Stimulated activated CD4-positive, alpha-beta T cell treated with anti-CD3 and anti-CD28 coated beads, Interleukin-15, amount 100 ng/mL, for 24 hours (primary cell): Measurements from ENCODE around the gene TARDBP.
"Not testable (repeated sequence)": the region's sequence is repeated elsewhere in the genome, so short reads cannot be mapped to it uniquely, and the experiment has no call there.

Source experiments
- DNase-seq: peaks from one replicate; pipeline ENCODE4 v3.0.0-alpha.2; 2020

TARDBP gene

DNA sequence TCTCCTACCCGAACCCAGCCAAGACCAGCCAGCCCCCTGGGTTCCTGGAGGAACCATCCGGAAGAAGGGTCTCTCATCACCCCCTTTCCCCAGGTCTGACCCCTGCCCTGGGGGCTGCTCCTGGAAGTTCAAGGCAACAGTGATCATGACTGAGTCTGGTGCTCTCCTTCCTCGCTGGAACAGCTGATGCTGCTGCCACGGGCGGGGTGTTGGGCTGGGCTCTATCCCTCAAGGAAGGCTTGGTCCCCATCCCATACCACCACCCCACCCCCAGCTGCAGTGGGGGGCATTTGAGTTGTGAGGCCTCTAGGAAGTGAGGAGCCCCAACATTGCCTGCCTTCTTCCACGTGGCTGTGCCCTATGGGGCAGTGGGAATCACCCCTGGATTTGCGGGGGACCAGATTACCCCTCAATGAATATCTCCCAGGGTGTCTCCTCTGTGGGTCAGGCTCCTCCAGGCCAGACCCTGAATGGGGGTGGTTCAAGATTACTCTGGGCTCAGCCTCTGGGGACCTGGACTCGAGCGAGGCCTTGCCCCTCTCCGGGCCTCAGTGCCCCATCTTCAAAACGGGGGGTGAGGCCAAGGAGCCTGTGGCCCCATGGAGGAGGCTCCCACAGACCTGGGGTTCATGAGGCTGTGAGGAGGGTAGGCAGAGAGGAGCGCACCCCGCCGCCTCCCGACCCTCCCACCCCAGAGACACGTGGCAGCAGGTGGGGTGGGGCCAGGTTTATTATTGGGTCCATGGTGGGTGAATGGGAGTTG is 31.8 kb downstream of the TARDBP start:
- DNase-seq = no peak

DNA sequence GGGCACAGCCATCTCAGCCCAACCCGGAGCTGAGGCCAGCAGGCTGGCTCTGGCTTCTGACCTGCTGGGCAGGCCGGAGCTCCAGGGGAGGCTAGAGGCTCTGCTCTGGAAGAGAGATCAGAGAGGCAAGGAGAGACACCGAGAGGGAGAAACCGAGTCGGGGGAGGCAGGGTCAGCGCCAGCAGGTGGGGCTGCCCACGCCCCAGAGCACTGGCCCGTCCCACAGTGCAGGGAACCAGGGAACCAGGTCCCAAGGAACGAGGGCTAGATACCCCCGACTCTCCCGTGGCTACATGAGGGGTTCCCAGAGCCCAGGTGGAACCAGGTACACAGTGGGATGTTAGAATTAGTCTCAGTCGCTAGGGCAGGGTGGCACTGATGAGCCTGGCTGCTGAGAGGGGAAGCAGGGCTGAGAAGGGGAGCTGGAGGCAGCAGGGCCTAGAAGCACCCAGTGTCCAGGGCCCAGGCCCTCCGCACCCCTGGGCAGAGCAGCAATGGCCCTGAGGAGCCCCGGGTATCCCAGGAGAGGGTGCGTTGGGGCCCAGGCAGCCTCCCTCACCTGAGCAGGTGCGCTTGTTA is 32.5 kb downstream of the TARDBP start:
- no peak for DNase-seq

DNA sequence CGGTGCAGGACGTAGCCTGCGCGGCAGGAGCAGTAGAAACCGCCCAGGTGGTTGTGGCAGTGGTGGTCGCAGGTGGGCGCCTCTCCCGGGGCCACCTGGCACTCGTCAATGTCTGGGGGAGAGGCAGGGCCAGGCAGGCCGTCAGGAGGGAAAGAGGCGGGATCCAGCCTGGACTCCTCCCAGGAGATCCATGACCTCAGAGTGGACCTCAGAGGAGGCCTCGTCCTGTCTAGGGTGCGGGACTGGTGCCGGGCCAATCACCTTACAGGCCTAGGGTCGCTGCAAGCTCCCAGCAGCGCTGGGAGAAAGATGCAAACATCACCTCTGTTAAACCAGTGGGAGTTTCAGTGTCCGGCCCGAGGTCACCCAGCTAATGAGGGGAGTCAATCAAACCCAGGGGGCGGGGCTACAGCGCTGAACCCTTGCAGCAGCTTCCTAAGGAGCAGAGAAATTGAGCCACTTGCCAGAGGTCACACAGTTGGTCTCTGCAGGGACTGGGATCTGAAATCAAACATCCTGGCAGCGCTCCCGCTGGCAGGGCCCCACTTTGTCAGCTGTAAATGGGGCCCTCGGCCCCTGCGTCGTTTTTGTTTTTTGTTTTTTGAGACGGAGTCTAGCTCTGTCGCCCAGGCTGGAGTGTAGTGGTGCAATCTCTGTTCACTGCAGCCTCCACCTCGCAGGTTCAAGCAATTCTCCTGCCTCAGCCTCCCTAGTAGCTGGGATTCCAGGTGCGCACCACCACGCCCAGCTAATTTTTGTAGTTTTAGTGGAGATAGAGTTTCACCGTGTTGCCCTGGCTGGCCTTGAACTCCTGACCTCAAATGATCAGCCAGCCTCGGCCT is 33.2 kb downstream of the TARDBP start:
- no peak for DNase-seq

DNA sequence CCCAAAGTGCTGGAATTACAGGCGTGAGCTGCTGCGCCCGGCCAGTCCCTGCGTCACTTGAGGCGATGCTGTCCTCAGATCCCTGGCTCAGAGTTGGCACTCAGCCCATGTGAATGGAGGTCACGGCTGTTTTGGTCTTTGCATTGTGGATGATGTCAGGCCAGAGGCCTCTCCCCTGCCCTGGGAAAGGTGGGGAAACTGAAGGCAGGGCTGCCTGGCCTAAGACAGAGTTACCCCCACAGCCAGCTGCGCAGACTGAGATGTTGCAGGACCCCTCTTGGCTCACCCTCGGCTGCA is 33.8 kb downstream of the TARDBP start:
- no peak for DNase-seq

DNA sequence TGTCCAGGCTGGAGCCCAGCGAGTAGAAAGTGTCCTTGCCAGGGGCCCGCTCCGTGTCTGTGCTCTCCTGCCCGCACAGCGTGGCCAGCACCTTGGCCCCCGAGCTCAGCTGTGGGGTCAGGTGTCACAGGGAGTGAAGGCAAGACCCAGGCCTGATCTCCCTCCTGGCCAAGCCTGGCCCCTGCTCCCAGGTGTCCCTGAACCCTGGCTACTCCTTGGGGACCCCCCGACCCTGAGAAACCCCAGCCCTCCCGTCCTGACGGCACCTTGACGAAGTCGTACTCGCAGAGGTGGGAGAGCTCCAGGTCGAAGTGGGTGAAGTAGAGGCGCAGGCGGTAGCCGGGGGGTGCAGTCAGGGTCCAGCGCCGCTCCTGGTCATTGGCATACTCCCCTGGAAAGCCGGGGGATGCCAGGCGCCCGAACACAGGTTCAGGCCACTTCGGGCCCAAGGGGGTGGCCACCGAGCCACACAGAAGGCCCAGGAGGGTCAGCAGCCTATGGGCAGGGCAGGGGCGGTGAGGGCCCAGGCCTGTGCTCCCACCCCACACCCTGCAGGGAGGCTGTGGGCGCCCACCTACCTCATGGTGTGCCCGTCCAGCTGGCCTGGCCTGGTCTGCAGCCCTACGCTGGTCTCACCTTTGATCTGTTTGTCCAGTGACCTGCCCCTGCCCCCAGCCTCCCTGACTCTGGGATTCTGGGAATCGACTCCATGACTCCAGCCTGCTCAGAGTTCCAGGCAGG is 34.3 kb downstream of the TARDBP start, which contains the start of gene MASP2:
TSS of gene MASP2 (minus strand) at position 615 of the 741 bp plus-strand sequence. CDS start at position 583, 32 bp downstream.
- no peak for DNase-seq

DNA sequence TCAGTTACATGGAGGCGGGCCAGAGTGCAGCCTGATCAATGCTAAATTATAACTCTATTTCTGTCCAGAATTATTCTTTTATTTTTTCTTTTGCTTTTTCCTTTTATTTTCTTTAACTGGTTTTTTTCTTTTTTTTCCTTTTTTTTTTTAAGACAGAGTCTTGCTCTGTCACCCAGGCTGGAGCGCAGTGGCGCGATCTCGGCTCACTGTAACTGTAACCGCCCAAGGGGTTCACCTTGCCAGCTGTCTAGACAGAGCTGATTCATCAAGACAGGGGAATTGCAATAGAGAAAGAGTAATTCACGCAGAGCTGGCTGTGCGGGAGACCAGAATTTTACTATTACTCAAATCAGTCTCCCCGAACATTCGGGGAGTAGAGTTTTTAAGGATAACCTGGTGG is 38.7 kb downstream of the TARDBP start:
- DNase-seq = not testable (repeated sequence)

DNA sequence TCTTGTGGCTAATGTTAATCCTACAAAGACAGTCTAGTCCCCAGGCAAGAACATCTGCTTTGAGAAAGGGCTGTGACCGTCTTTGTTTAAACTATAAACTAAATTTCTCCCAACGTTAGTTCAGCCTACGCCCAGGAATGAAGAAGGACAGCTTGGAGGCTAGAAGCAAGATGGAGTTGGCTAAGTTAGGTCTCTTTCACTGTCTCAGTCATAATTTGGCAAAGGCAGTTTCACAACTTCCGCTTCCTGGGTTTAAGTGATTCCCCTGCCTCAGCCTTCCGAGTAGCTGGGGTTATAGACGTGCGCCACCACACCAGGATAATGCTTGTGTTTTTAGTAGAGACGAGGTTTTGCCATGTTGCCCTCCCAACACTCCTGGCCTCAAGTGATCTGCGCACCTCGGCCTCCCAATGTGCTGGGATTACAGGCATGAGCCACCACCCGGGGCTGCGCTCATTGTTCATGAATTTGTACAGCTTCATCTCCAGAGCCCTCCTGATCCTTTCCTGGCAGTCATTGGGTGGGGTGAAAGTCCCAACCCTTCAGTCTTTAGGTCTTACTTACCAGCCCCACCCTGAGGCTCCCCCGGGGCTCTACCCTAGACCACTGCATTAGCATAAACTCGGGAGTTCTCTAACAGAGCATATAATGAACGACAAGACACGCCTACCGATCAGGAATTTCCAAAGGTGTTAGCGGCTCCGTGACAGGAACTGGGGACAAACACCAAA is 39.5 kb downstream of the TARDBP start:
- no peak for DNase-seq

DNA sequence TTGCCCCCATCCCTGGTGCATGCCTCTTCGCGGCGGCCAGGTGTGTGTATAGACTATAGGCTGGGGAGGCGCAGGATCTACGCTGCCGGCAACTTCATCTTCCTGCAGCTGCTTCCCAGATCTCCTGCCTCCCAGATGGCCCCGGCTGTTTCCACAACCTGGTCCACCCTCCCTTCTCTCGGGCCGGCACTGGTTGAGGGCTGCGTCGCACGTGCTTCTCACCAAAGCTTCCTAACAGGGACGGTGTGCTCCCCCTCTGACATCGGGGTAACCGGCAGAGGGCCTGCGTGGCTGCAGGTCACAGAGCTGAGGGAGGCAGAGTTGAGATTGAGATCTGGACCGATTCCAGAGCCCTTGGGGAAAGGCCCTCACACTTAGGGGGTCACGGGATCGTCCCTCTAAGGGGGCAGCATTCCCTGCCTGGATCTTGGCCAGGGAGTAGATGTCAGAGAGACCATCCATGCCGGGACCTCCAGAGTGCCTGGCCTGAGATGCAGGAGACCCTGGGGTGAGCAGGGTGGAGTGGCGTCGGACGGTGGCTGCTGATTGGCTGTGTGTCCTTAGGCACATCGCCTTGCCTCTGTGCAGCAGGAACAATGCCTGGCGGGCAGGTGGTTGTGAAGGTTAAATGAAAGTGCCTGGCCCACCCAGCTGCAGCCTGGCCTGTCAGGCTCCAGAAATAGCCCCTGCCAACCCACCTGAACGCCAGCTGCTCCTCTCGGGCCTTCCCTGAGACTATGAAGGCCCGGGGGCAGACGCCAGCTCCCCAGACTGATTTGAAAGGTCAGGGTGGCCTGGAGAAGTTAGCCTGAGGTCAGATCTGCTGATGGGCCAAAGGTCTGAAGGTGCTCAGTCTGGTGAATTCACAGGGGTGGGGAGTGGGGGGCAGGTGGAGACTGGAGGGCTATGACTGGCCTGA is 40.6 kb downstream of the TARDBP start:
- DNase-seq = peak; percentile 55

DNA sequence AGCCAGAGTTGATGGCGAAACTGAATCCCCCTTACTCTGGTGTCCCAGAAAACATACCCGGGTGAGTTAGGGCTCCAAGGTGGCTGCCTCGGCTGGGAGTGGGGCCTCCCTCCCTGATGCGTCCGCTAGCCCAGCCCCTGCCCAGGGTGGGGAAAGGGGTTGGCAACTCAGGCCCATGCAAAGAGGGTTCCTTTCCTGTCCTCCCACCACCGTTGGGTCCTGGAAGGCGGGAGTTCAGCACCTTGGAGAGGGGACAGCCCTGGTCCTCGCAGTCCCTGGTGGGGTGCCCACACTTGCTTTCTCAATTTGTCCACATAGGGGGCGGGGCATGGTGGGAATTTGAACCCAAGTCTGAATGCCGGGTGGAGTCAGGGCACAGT is 41.3 kb downstream of the TARDBP start:
- peak; percentile 47 for DNase-seq

DNA sequence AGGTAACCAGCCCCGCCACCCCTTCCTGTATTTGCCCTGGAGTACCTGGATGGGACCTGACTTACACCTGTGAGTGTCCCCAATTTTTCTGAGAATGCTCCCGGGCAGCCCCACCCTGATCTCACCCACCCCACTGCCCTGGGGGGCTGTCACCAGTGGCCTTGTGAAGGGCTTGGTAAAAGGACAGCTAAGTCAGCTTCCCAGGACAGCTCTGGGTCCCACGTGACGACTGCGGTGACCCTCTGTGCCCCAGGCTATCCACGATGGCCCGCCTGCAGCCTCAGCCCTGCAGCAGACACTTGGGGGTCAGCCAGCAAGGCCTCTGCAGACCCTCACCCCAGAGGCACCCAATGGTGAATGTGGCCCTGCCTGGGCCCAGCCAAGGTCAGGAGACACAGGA is 41.7 kb downstream of the TARDBP start:
- DNase-seq = no peak

DNA sequence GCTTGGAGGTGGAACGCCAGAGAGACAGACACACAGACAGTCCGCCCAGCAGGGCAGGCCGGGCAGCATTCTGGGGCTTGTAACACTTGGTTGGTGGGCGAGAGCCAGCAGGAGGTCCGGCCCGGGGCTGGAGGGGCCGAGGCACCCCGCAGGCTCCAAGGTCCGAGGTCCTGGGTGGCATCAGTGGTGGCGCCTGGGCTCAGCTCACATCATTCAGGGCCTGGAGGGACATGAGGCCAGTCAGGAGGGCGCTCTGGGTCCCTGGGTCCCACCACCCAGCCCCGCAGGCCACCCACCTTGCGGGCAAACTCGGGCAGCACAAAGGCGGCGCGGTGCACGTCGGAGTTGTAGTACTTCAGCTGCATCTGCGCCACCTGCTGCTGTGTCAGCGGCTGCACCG is 42.2 kb downstream of the TARDBP start:
- DNase-seq = no peak

DNA sequence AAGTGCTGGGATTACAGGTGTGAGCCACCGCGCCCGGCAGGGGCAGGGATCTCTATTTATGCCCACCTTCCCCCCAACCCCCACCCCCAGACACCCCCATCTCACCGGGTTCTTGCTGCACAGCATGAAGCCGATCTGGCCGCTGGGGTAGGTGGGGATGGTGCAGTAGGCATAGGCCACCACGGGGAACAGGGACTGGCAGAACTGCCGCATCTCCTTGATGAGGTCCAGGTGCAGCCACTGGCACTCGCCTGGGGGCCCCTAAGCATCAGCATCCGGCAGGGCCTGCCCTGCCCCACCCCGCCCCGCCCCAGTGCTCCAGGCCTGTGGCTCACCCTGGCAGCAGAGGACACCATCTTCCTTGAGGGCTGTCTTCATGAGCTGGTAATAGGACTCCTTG is 43.2 kb downstream of the TARDBP start:
- no peak for DNase-seq

DNA sequence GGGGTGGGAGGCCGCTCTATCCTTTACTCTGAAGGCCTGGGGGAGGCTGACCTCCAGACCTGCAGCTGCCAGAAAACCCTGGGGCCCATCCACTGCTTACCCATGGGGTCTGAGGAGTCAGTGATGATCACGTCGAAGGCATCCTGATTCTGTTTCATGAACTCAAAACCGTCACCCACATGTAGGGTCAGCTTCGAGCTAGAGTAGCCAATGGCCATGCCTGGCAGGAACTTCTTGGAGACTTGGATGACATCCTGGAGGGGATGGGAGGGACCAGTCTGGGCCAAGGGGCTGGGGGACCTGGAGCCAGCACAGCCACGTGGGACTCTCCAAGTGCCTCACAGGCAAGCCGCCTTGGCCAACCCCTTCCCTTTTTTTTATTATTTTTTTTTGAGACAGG is 44.0 kb downstream of the TARDBP start:
- no peak for DNase-seq

DNA sequence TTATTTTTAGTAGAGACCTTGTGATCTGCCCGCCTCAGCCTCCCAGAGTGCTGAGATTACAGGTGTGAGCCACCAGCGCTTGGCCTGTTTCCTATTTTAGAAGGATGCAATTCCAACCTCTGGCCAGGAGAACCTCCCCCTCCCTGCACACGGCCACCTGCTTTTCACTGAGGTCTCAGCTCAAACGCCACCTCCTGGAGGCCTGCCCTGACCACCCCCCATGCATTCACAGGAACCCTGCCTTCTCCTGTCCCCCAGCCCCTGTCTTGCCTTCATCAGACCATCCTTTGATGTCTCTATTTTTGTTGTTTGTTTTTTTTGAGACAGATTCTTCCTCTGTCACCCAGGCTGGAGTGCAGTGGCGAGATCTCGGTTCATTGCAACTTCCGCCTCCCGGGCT is 45.0 kb downstream of the TARDBP start:
- DNase-seq = no peak

DNA sequence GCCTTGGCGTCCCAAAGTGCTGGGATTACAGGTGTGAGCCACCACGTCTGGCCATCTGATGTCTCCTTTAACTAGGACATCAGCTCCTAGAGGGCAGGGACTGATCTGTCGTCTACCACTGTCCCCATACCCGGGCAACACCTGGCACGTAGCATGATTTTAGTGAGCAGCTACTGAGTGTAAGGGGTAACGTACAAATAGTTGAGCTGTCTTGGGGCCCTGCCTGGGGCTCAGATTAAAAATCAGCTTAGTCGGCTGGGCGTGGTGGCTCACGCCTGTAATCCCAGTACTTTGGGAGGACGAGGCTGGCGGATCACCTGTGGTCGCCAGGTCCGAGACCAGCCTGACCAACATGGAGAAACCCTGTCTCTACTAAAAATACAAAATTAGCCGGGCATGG is 45.6 kb downstream of the TARDBP start:
- no peak for DNase-seq

DNA sequence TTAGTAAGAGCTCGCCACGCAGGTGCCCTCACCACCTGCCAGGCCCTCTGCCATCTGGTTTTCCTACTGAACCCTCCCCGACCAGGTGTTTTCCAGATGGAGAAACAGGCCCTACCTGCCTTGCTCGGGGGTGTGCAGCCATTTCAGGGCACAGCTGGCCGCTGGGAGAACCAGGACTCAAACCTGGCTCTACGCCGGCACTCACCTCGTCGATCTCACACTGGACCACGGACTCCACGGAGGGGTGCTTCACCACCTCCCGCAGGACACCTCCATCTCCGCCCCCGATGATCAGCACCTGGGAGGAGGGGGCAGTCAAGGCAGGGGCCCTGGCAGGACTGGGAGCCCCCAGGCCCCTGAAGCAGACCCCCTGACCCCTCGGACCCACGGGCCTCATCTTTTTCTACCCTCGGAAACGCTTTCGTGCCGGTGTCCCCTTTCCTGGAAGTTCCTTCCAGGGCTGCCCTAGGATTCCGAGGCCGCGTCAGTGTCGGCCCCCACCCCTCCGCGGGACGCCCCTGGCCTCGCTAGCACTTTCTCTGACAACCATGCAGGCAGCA is 46.2 kb downstream of the TARDBP start:
- DNase-seq = no peak

DNA sequence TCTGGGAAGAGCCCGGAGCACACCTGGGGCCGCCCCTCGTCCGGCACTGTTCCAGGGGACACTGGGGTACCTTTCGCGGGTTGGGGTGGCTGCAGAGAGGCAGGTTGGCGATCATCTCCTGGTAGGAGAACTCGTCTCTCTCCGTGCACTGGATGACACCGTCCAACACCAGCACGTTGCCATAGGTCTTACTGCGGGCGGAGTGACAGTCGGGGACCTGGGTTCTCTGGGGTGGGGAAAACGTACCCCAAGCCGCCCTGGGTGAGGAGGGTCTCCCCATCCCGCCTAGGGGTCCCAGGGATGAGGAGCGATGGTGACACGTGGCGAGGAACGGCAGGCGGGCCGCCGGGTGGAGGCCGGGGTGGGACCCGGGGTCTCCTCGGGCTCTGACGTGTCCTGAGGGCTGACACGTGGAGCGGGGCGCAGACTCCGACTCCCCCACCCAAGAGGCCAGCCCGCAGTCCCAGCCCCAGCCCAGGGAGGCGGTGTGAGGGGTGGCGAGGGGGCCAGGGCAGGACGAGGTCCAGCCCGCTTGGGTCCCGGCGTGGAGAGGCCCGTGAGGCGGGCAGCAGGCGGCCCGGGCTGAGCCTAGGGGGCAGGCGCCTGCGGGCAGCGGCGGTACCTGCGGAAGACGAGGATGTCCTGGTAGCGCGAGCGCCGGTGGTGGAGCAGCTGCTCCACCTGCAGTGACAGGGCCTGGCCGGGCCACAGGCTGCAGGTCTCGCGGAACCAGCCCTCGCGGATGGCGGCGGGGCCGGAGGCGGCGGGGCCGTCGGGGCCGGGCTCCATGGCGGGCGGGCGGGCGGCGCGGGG is 46.9 kb downstream of the TARDBP start:
- peak; percentile 48 for DNase-seq

DNA sequence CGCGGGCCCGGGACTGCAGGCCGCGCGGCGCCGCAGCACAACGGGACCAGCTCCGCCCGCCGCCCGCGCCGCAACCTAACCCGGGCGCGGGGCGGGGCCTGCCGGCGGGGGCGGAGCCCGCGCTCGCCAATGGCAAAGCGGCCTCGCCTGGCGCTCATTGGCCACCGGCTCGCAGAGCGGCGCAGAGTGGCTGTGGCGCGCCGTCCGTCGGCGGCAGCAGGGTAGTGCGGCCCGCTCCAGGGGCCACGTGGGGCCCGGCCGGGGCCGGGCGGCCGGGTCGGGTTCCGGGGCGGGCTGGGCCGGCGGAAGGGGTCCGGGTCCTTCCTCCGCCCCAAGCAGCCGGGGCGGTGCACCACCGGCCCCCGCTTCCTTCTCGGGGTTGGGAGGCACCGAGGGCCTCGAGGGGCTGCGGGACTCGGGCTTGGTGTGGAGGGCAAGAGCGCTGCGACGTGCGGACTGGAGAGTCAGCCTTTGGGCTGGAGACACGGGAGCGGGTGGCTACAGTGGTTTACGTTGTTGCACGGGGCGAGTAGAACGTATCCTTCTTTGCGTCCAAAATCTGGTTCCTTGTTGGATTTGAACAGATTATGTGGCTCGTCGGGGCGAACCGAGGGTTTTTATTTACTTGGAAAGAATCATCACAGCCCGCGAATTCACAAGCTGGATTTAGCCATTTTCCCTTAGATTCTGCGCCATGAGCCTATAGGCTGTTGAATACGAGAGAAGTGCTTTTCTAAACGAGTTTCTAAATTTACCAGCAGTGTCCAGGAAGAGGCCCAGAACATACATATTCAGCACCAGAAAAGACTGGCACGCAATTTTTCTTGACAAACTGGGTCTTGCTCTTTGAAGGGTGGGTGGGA is 47.7 kb downstream of the TARDBP start, which contains the start of gene SRM:
TSS of gene SRM (minus strand) at position 51 of the 863 bp plus-strand sequence. CDS start 75 bp downstream, outside the sequence.
- peak; percentile 94 for DNase-seq
